ENCODE measurements around the gene BORCS5. TPM values are rescaled to one million over a fixed set of nuclear protein-coding genes. Genes with fewer than 3 reads are reported as not detected.

Gene BORCS5
- total RNA-seq, 1 donor from 2014 or later = 27.5 TPM

DNA sequence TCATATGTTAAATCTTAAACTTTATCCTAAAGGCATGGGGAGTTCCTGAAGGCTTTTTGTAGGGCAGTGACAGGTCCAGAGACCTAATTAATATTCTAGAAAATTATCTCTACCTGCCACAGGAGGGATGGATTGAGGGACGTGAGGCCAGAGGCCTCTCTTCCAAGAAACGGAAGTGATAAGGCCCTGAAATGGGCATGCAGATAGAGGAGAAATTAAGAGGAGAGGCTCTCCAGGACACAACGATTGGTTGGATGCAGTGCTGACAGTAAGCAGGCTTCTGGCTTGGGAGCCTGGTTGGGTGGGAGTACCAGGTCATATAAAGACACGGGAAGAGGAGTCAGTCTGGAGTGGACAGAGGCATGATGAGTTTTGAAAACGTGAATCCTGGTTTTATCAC is 3.1 kb upstream of the BORCS5 start:
- no peak for DNase-seq

- DNase-seq = no peak
Measured at GRCh38 chr12:12356467-12356895, 397 bp upstream of the BORCS5 start.

DNA sequence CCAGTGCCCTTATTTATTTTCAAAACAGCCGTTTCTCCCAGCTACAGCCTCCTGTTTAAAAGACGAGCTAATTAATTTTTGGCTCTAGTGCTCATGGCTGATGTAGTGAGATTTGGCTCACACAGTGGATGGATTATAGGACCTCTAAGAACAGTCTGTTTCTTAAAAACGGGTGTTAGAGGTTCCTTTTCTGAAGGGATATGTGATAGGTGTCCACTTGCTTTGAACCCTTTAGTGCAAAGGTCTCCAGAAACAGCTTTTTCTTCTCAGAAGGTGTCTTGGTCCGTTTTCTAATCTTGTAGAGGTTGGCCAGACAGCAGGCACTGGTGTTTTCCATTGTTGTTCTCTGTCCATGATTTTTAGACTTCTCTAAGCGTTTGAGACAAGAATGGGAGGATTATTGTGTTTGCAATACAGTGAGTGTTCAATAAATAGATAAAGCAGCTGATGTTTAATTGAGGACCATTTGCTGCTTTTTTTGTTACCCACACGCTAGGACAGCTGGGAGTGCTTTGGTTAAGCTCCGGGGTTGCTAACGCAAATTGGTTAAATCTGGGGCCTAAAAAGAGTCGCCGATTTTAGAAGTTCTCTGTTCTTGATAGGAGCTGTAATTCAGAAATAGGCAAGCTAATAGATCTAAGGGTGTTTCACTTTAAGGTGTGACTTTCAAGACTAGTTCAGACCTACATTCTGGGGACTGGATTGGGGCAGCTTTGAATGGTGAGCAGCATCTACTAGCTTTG is 1.0 kb downstream of the BORCS5 start:
- DNase-seq = no peak

GRCh38 chr12:12358528-12358927 is 1.6 kb downstream of the BORCS5 start:
- DNase-seq = no peak

GRCh38 chr12:12364787-12365445 is 8.0 kb downstream of the BORCS5 start:
- DNase-seq = no peak

DNA sequence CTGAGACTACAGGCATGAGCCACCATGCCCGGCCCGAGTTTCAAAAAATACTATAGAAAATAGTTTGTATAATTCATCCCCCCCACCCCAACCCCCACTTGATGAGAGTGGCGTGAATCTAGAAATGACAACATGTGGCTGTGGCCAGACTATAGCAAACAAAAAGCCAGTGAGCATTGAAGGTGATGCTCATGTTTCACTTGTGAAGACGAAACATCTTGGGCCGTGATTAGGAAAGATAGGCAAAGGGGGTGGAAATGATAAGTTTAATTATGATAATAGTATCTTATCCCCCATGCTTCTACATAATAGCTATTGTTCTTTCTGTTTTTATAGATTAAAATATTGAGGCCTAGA is 8.5 kb downstream of the BORCS5 start:
- DNase-seq = no peak

DNA sequence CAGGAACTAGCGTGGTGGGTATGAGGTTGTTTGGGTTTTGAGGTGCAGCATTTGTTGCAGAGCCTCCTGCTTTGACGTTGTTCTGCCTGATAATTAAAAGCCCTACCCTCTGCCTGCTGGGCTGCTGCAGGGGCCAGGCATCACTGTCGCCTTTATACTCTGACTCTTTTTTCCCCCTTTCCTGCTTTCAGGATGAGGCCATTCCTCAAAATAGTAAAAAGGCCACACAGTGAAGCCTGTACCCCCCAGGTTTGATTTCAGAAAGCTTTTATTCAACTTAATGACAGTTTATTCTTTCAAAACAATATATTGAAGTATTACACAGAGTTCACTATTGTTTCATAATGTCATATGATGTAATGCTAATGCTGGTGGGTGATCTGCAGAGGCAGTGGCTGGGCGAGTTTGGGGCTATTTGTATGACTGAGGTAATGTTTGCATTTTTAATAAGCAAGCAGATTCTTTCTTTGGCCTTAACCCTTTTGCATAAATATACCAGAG is 9.1 kb downstream of the BORCS5 start:
- no peak for DNase-seq

GRCh38 chr12:12366701-12367481 is 10.0 kb downstream of the BORCS5 start:
- no peak for DNase-seq

GRCh38 chr12:12367482-12367998 is 10.7 kb downstream of the BORCS5 start:
- DNase-seq = no peak

DNA sequence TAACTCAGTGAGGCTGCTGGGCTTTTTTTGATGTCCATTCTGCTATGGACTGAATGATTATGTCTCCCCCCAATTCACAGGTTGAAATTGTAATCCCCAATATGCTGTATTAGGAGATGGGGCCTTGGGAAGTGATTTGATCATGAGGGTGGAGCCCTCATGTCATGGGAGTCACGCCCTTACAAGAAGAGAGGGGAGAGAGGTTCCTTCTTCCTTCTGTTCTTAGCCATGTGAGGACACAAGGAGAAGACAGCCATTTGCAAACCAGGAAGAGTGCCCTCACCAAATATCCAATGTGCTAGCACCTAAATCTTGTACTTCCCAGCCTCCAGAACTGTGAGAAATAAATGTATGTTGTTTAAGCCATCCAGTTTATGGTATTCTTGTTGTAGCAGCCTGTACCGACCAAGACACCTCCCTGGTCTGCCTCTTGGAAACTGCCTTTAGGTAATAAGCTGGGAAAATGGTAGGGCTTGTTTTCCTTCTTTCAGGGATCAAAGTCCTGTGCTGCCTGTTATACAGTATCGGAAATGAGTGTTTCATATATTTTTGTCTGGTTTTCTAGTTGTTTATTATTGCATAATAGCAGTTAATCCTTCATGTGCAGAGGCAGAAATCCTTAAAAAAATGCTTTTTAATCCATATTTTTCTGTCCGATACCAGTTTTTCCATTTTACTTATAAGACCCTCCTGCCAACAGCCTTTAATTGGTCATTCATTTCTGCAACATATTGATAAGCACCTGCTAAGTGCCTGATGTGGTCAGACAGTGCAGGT is 16.3 kb downstream of the BORCS5 start:
- no peak for DNase-seq

DNA sequence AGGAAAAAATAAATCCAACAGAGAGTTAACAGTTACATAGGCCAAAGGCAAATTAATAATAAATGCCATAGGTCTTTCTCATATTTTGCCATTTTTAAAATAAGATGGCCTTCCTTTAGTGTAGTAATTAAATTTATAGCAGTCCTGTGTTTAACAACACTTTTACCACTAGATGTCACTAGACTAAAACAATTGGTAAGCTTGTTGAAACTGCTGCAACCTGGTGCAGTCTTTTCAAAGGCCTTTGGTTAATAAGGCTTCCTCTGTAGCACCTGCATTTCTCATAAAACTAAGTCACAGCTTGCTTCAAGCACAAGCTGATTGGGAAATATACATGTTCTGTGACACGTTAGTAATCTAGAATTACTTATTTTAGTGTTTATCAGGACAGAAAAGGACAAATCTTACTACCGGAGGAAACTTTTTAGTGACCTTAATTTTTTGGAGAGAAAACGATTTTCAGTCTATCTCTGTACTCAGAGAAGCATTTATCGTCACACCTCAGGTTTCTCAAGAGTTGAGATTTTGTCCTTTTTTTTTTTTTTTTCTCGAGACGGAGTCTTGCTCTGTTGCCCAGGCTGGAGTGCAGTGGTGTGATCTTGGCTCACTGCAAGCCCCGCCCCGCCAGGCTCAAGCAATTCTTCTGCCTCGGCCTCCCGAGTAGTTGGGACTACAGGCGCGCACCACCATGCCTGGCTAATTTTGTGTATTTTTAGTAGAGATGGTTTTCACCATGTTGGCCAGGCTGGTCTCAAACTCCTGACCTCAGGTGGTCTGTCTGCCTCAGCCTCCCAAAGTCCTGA is 20.0 kb downstream of the BORCS5 start:
- DNase-seq = no peak

DNA sequence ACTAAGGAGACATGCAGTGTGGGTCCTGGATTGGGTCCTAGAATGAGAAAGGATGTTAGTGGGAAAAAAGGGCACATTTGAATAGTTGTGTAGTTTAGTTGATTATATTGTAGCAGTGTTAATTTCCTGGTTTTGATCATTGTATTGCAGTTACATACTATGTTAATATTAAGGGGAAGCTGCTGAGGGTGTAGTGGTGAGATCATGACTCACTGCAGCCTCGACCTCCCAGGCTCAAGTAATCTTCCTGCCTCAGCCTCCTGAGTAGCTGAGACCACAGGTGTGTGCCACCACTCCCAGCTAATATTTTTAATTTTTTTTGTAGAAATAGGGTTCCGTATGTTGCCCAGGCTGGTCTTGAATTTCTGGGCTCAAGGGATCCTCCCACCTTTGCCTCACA is 21.7 kb downstream of the BORCS5 start:
- DNase-seq = no peak

GRCh38 chr12:12379831-12380730 is 23.2 kb downstream of the BORCS5 start:
- no peak for DNase-seq

GRCh38 chr12:12380949-12381593 is 24.2 kb downstream of the BORCS5 start:
- DNase-seq = no peak

DNA sequence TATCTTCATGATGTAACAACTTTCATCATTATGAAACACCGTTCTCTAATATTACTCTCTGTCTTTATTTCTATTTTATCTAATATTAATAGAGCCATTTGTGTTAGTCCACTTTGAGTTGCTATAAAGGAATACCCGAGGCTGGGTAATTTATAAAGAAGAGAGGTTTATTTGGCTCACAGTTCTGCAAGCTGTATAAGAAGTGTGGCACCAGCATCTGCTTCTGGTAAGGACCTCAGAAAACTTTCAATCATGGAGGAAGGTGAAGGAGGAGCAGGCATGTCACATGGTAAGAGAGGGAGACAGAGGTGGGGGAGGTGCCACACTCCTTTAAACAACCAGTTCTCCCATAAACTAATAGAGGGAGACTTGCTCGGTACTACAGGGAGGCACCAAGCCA is 25.1 kb downstream of the BORCS5 start:
- DNase-seq = no peak

- DNase-seq = no peak
Measured at GRCh38 chr12:12384571-12385340, 27.9 kb downstream of the BORCS5 start.

DNA sequence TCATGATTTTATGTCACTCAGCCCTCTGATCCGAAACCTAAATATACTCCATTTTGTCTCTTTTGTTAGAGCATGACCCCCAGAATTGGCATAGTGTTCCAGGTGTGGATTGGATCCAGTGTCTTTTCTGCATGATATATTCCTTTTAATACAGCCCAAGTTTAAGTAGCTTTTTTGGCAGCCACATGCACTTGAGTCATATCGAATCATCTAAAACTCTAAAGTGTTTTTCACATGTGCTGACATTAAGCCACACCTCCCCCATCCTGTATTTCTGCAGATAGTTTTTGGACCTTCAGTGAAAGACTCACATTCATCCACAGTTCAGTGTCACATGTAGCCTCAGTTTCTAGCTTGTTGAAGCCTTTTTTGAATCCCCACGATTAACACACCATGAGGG is 30.6 kb downstream of the BORCS5 start:
- DNase-seq = no peak

GRCh38 chr12:12392413-12392812 is 35.5 kb downstream of the BORCS5 start:
- DNase-seq = no peak

DNA sequence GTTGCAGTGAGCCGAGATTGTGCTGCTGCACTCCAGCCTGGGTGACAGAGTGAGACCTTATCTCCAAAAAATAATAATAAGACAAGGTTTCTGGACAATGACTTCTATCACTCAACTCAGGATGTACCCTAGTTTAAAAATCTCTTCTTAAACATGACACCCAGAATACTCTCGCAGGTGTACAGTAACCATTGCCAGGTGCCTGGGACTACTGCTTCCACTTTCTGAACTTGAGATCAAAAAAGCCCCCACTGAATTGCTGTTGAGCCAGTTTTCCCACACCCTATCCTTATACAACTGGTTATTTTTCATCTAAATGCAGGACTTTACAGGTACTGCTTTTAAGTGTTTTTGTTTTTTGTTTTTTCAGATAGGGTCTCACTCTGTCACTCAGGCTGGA is 36.3 kb downstream of the BORCS5 start:
- DNase-seq = no peak
